HG02610 (cell line): Measurements from ENCODE around the gene PPP3CA.

Experiments
- ATAC-seq: cut with Tn5 transposase; IDR thresholded peaks from one replicate; pipeline ENCODE4 v1.9.1; 2021; ENCODE audit warnings: mild to moderate bottlenecking, moderate library complexity; ENCODE audit not compliant: unreplicated experiment

PPP3CA gene

DNA sequence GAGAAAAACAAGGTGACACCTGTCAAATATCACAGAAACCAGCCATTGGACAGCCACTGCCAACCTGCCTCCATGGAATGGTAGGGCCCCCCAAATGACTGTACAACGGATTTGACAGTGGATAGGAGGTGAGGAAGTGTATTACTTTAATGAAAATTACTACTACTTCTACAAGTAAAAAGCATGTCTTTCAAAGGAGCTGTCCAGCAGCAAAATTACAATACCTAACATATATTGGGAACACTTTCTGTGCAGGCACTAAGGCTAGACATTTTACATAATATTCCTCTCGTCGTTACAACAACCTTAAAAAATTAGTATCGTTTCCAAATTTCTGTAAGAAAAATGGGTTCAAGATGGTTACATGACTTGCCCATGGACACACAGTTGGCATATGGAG, 14.9 kb downstream of the PPP3CA start:
- ATAC-seq: no peak

DNA sequence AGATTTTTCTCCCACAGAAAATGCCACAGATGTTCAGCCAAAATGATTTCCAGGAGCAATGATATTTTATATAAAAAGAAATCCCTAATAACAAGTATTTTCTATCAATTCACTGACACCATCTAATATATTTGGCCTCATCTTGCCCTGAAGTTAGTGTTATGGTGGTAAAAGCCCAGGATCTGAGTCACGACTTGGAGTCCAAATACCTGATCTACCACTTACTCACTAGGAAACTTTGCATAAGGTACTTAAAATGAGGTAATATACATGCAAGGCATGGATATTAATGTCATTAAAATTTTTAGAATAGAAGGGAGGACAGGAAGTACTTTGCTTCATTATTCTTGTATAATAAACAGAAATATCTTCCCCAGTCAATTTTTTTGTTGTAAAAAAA, 16.3 kb downstream of the PPP3CA start:
- ATAC-seq: no peak

DNA sequence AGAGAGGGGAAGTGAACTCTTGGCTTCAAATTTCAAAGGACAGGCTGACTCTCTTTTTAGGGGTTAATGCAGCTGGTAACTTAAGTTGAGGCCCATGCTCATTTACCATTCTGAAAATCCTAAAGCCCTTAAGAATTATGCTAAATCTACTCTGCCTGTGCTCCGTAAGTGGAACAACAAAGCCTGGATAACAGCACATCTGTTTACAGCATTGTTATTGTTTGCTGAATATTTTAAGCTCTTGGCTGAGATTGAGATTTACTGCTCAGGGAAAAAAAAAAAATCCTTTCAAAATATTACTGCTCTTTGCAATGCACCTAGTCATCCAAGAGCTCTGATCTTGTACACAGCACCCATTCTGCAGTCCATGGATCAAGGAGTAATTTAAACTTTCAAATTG, 17.7 kb downstream of the PPP3CA start:
- ATAC-seq: no peak

DNA sequence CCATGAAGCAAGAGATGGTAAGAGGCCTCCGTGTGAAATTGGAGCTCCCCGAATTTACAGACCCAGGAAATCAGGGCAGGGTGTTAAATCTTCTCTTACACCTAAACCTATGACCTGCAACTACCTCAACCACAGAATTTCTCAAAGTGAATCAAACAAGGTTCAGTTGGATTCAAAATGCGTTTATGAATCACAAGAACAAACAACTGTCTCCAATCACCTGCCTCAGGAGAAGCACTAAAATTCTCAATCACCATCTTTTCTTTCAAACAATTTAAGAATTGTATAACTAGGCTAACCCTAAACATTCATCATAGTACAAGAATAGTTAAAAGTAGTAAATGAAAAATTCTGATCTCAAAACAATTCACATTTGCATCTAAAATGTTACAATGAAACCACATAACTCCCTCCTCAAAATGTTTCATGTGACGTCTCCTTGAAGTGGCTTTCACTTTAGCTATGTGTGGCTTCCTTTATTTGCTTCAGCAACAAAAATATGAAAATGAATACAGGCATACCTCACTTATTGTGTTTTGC, 19.2 kb downstream of the PPP3CA start:
- ATAC-seq: peak; percentile 95

DNA sequence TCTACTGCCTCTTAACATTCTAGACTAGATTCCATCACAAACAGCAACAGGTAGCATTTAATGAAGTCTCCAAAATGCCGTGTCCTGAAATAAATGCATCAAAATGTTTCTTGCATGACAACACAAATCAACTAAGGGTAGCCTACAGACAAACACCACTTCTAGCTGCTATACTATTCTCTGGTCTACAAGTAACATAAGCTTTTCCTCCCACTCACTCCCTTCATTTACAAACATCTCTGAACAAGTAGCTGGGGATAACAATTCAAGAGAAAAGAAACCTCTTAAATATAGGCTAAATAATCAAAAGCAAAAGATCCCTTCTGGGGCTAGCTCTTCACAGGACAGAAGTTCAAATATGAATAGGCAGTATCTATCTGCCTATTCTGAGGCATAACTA, 20.8 kb downstream of the PPP3CA start:
- ATAC-seq: no peak

DNA sequence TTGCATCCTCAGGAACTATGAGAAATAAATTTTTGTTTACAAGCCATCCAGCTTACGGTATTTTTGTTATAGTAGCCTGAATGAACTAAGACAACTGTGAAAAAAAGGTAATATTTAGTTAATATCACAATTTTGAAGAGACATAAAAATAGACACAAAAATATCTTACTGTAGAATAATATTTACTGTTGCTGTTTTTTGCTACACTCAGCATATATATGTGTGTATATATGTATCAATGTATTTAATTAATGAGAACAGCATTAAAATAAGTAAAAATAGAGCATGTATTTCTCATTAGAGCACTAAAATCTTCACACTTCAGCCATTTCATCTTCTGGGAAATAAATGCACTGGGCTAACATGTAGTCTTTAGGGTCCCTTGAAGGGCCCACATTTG, 24.6 kb downstream of the PPP3CA start:
- ATAC-seq: no peak

DNA sequence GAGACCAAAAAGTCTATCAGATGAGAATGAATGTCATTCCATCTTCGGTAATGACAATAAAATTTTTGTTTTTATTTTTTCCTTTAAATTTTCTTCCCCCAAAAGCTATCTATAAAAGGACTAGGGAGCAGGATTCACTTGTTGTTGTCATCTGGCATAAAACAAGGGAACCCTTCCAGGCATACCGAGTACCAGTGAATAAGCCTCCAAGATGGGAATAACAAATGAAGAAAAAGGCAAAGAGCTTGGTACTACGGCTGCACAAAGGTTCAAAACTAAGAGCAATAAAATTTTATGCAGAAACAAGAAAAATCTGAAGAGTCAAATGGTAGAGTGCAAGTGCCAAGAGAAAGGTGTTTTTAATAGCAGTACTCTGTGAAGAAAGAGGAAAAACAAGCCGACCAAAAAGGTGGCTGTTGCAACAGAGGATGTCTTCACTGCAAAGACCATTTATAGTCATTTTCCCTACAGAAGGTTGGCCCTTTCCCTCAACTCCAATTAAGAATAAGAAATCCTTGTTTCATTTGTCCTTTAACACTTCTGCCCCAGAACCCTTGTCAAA, 25.8 kb downstream of the PPP3CA start:
- no peak for ATAC-seq

DNA sequence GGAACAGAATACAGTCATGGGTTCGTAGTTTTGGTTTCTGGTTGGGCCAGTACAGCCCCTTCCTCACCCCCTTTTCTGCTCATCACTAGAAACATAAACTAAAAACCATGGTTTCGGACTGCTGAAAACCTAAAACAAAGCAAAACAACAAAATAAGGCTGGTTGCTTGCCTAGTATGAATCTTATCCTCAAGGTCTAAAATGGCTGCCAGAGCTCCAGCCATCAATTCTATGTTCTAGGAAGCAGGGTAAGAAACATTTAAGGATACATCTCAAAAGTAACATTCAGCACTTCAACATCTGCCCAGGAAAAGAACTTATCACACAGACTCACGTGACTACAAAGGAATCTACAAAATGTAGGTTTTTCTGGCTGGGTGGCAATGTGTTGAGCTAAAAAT, 31.5 kb downstream of the PPP3CA start:
- ATAC-seq: no peak

DNA sequence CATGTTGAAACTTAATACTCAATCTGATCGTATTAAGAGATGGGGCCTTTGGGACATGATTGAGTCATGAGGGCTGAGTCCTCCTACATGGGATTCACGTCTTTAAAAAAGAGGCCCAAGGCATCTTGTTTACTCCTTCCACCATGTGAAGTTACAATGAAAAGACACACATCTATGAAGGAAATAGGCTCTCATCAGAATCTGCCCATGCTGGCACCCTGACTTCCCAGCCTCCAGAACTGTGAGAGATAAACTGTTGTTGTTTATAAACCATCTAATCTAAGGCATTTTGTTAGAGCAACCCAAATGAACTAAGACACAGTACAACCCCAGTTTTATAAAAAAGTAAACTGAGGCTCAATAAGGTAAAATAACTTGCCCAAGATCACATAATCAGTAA, 32.3 kb downstream of the PPP3CA start:
- ATAC-seq: no peak

DNA sequence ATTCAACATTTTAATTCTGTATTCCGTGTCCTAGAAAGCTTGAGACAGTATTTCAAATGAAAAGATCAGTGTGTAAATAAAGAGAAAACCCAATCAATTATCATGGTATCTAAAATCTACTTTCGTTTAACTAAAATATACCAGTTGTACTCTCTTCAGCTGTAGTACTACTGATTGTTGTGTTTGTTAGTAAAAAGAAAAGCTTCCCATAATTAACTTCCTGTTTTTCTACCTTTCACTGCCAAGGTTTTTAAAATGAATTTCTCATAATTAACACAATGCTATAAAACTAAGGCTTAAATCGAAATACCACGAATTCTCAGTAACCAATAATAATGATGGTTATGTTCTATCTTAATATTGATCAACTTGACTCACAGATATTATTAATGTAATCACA, 37.4 kb downstream of the PPP3CA start:
- no peak for ATAC-seq

DNA sequence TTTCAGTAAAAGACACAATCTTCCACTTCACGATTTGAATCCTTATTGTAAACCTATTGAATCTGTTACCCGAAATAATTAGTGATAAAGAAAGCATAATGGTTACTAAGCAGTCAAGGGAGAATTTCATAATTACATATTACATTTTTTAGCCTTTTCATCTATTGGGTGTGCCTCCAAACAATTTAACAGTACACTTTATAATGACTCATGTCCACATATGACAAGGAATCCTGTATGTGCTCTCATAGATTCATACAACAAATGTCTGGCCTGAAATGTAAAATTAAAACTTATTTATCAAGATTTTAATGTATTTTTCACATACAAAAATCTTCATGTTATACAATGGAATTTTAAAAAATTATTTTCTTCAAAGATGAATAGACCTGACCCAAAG, 39.4 kb downstream of the PPP3CA start:
- ATAC-seq: no peak

DNA sequence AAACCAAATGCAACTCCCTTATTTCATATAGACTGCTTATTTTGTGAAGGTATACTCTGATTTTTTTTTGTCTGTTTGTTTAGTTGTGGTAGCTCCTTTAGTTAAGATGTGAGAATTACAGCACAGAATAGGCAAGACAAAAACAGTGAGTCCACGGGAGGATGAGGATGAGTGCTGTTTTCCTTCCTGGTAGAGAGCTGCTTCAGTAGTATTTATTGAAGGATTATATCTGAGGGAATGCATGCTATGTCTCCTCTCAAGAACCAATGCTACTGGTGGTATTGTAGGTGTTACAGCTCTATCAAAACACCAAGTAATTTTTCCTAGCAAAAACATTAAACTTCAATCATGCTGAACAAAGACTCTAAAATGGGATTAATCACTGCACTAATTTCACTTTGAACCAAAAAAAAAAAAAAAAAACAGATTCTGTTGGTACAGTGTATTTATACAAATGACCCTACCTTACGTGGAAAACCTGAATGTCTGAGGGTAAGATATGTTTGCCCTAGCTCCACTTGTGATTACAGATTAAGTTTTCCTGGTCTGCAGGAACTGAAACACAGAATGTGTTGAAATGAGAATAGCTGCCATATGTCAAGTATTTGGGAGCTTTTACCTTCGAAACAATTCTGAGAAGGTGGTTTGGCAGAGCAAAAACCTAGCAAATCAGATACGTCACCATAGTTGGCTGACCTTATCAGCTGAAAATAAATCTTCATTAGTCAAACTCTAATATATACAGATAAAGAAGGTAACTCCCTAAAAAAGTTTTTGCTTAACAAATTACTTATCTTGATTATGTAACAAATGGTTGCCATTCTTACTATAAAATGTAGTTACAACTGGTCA, 40.3 kb downstream of the PPP3CA start:
- peak; percentile 11 for ATAC-seq

DNA sequence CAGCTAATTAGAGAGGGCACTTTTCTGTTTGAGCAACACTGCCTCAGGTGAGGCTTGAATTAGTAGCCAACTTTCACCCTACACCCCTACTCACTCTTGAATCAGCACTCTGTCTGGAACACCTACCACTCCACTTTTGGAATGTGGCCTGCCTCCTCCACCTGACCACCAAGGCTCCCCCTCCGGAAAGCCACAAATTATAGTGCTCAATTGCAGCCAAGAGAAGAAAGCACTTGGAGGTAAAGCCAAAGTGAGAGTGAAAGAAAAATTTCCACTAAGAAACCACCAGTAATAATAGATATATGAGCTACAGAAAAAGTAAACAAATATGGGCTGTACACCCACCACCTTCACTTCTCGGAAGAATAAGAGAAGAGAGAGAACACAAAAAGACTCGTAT, 41.1 kb downstream of the PPP3CA start:
- ATAC-seq: peak; percentile 60

DNA sequence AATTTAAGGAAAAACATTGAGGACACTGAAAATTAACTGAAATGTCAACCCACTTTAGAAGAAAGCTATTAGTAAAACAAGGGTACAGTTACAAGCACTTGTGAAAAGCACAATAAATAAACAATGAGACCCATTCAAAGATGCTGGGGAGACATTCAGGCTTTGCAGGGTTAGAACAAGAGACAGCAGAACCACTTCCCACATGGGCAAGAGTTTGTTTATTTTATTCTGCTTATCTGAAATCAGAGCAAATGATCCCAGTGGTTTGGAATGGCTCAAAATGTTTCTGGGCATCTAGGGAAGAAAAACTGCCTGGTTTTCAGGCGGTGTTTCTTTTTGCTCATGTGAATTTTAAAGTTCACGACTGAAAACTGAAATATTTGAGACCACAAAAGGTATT, 42.4 kb downstream of the PPP3CA start:
- ATAC-seq: no peak

DNA sequence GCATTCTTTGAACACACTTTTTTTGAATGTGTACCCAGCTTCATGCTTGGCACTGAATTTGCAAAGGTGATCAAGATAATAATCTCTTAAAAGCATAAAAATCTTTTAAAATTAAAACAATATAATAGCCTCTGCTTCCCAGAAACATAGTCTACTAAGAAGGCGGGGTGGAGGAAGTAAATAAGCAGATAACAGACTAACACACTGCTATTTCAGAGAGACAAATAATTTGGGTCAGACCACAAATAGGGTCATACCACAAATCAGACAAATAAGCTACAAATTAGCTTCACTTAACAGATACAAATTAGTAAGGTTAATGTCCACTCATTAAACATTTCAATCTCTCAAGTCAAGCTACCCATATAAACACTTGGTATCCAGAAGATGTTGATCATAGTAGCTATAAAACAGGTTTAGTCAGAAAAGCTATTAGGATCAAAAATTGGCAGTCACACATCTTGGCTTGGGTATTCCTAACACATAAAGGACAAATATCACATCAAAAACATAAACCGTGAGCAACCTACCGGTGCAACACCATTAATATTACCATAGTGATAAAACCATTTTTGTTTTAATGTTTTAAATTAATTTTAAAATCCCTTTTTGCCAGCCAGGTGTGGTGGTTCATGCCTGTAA, 47.3 kb downstream of the PPP3CA start:
- no peak for ATAC-seq

DNA sequence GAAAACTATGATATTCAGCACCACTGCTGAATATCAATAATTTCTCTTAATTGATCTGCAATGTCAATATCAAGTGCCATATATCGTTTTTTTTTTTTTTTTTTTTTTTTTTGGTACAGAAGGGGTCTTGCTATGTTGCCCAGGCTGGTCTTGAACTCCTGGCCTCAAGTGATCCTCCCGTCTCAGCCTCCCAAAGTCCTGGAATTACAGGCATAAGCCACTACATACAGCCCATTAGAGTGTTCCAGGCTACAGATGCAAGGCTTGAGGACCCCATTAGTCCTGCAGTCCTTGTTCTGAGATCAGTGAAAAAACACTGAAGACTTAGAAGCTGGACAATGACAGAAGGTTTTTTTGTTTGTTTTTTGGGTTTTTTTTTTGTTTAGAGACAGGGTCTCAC, 48.3 kb downstream of the PPP3CA start:
- no peak for ATAC-seq

DNA sequence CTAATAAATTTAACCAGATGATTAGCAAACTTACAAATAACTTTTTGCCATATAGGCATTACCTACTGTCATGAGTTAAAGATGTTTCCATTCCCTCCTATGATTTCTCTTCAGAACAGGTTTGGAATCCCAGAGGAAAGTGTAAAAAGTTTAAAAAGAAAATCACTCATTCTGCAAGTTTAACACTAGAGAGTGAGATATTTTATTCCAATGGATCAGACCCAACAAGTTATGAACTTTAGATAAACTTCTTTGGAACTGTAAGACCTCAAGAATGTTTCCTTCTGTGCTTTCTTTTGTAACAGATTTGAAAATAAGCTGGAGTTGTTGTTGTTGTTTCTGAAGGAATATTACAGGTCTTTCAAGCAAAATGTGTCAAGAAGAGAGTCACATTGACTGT, 51.6 kb downstream of the PPP3CA start:
- ATAC-seq: no peak

DNA sequence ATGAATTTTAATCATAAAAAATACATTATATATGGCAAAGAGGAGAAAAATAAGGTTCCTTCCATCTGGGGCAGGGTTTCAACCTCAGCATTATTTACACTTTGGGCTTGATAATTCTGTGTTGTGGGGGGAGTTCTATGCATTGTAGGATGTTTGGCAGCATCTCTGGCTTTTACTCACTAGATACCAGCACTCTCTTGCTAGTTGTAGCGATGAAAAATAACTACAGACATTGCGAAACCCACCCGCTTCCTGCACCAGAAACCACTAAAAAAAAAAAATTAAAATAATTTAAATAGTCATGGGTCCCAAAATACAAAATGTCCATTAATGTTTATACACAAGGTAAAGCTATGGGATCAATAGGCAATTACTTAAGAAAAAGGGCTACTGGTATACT, 52.7 kb downstream of the PPP3CA start:
- ATAC-seq: no peak

DNA sequence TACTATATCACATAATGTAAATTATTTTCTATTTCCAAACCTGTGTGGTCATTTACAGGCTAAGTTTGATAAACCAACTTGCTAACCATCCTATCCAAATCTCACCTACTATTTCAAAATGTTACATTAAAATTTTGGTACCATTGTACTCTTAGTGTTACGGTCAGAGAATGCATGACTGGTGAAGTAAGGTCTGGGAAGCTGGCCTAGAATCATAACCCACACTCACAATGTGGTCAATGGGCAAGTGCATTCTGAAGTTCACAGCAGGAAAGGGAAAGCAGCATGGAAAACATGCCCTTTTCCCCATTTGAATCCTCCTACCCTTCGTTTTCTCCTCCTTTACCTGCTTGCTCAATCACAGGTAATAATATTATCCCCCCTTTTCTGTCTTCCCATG, 54.4 kb downstream of the PPP3CA start:
- no peak for ATAC-seq

DNA sequence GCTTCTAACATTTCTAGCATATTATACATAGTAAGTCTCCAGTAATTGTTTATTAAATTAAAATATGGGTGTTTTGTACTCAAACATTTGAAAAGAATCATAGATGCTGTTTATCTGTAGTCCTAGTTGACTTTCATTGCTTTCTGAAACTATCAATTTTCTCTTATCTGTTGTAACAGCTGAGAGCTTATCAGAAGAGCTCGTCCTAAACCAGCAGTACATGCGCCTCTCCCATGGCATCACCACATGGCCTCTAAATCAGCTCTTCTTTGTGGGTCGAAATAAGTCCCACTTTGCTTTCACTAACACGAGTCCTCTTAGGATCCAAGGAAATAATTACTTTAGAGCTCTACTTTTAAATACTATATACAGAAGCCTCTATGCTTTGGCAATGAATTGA, 55.1 kb downstream of the PPP3CA start:
- no peak for ATAC-seq

DNA sequence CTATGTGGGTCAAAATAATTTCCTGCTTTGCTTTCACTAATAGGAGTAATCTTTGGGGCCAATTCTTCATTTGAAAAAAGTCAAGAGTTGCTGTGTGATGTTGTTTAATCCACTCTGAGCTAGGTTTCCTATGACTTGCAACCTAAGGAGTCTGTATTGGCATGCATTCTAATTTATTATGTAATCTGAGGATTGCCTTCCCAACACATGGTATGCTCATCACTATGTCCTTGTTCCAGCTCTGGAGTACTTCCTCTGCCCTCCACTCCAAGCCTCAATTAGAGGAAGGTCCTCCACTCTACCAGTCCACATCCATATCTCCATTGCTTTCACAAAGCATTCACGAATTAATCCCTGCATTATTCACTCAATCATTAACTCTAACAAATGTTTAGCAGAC, 56.1 kb downstream of the PPP3CA start:
- no peak for ATAC-seq

DNA sequence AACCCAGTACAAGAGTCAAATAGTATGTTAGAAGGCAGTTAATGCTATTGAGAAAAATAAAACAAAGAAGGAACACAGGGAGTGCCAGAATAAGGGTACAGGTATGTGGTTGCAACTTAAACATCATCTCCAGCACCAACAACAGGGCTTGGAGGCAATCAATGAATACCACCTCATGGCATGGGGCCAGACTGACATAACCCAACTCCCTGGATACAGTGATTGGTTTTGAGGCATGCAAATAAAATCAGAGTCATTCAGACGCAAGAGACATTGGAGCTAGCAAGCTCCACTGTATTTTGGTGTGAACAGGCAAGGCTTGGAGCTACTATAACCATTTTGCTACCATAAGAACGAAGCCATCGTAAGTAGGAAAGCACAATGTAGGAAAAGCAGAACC, 56.7 kb downstream of the PPP3CA start:
- ATAC-seq: no peak
